ENCODE results near the gene PRICKLE4. TPM values are rescaled to one million over a fixed set of nuclear protein-coding genes. Genes with fewer than 3 reads are reported as not detected.

The PRICKLE4 gene
- total and polyA plus RNA-seq, 2 of the 13 experiments (the other 11 are each of a cell fraction or from before 2014, with no cell fraction given), result 0.92 to 1.2 TPM

DNA sequence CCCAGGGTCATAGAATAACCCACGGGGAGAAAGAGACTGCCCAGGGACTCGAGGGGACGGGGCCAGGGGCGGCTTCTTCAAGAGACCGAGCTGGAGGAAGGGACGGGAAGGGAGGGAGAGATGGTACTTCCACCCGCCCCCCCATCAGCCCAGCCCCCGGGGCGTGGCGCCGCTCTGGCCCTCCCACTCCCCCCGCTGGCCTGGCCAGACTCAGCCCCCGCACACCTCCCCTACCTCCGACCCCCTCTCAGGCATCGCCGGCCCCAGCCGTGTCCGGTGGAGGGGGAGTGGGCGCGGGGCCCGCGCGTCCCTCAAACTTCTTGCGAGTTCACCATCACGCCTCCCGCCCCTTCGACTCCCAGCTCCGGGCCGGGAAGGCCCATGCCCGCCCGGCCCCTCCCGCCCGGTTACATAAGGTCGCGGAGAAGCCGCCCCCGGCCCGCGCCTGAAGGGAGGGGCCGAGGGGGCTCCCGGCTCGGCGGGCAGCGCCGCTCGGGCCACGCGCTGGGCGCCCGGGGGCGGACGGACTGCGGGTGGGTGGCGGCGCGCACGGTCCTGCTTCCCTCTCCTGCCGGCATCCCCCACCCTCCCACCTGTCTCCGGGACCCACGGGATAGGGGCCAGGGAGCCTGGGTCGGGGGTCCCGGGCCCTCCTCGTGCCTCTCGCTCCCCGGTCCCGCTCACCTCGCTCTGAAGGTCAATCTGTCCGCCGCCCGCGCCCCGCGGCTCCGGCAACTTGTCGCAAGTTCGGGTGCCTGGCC lies 45.7 kb upstream of the PRICKLE4 start (continued):
- no peak for TF ChIP-seq ZNF276 (CRISPR knock-in tag; IDR thresholded peaks at IDR 0.05; ENCODE audit: low read depth)
- TF ChIP-seq NFATC3 (CRISPR knock-in tag; IDR thresholded peaks at IDR 0.05), result no peak
- no peak for TF ChIP-seq SP1 (IDR thresholded peaks at IDR 0.05)
- peak; percentile 60; the same call in 1 of the 2 replicates for TF ChIP-seq SP1 (CRISPR knock-in tag; IDR thresholded peaks at IDR 0.05)
- no peak; the same call in 1 of the 2 replicates for TF ChIP-seq ZNF441 (CRISPR knock-in tag; IDR thresholded peaks at IDR 0.05; ENCODE audit: borderline replicate concordance)
- no peak for TF ChIP-seq MBD4 (IDR thresholded peaks at IDR 0.05; ENCODE audit: borderline replicate concordance, low read length)
- TF ChIP-seq ZKSCAN8 (CRISPR knock-in tag; IDR thresholded peaks at IDR 0.05; ENCODE audit: borderline replicate concordance), result no peak
- no peak for TF ChIP-seq IRF1 (CRISPR knock-in tag; IDR thresholded peaks at IDR 0.05; ENCODE audit: low read depth)
- TF ChIP-seq, protein P1, sequence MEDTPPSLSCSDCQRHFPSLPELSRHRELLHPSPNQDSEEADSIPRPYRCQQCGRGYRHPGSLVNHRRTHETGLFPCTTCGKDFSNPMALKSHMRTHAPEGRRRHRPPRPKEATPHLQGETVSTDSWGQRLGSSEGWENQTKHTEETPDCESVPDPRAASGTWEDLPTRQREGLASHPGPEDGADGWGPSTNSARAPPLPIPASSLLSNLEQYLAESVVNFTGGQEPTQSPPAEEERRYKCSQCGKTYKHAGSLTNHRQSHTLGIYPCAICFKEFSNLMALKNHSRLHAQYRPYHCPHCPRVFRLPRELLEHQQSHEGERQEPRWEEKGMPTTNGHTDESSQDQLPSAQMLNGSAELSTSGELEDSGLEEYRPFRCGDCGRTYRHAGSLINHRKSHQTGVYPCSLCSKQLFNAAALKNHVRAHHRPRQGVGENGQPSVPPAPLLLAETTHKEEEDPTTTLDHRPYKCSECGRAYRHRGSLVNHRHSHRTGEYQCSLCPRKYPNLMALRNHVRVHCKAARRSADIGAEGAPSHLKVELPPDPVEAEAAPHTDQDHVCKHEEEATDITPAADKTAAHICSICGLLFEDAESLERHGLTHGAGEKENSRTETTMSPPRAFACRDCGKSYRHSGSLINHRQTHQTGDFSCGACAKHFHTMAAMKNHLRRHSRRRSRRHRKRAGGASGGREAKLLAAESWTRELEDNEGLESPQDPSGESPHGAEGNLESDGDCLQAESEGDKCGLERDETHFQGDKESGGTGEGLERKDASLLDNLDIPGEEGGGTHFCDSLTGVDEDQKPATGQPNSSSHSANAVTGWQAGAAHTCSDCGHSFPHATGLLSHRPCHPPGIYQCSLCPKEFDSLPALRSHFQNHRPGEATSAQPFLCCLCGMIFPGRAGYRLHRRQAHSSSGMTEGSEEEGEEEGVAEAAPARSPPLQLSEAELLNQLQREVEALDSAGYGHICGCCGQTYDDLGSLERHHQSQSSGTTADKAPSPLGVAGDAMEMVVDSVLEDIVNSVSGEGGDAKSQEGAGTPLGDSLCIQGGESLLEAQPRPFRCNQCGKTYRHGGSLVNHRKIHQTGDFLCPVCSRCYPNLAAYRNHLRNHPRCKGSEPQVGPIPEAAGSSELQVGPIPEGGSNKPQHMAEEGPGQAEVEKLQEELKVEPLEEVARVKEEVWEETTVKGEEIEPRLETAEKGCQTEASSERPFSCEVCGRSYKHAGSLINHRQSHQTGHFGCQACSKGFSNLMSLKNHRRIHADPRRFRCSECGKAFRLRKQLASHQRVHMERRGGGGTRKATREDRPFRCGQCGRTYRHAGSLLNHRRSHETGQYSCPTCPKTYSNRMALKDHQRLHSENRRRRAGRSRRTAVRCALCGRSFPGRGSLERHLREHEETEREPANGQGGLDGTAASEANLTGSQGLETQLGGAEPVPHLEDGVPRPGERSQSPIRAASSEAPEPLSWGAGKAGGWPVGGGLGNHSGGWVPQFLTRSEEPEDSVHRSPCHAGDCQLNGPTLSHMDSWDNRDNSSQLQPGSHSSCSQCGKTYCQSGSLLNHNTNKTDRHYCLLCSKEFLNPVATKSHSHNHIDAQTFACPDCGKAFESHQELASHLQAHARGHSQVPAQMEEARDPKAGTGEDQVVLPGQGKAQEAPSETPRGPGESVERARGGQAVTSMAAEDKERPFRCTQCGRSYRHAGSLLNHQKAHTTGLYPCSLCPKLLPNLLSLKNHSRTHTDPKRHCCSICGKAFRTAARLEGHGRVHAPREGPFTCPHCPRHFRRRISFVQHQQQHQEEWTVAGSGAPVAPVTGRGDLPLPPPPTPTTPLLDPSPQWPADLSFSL (CRISPR knock-in tag; IDR thresholded peaks at IDR 0.05), result no peak
- no peak for TF ChIP-seq NPAS2 (CRISPR knock-in tag; IDR thresholded peaks at IDR 0.05; ENCODE audit: borderline replicate concordance)
- no peak for TF ChIP-seq NCOA2 (CRISPR knock-in tag; IDR thresholded peaks at IDR 0.05)
- no peak for TF ChIP-seq ZNF207 (IDR thresholded peaks at IDR 0.05; ENCODE audit: borderline replicate concordance)
- no peak; the same call in 1 of the 2 replicates for TF ChIP-seq ZNF142 (CRISPR knock-in tag; IDR thresholded peaks at IDR 0.05)
- TF ChIP-seq ZNF251 (CRISPR knock-in tag; IDR thresholded peaks at IDR 0.05), result no peak

Data from HepG2 (cell line).